CD4-positive, alpha-beta T cell treated with Interleukin-21 for 1 hour (primary cell): ENCODE results near the gene ROBO2.

Experiments used
- DNase-seq: peaks from one replicate; pipeline ENCODE4 v3.0.0-alpha.2; 2020

Gene ROBO2

DNA sequence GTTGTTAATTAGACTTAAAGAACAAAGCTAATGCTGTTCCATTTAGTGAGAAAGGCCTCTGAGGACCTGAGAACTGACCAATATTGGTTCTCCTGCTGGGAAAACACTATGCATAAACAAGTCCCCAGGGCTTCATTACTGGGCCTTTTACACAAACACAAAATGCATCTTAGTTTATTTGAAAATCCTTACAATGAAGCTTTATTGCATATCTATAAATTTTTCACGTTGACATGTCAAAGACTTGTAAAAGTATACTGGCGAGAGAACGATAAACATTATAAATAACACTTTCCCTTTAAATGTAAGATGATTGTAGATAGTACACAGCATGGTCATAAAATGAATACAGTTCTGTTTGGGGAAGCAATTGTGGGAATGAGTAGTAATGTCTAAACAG lies 151.7 kb downstream of the ROBO2 start:
- no peak for DNase-seq

DNA sequence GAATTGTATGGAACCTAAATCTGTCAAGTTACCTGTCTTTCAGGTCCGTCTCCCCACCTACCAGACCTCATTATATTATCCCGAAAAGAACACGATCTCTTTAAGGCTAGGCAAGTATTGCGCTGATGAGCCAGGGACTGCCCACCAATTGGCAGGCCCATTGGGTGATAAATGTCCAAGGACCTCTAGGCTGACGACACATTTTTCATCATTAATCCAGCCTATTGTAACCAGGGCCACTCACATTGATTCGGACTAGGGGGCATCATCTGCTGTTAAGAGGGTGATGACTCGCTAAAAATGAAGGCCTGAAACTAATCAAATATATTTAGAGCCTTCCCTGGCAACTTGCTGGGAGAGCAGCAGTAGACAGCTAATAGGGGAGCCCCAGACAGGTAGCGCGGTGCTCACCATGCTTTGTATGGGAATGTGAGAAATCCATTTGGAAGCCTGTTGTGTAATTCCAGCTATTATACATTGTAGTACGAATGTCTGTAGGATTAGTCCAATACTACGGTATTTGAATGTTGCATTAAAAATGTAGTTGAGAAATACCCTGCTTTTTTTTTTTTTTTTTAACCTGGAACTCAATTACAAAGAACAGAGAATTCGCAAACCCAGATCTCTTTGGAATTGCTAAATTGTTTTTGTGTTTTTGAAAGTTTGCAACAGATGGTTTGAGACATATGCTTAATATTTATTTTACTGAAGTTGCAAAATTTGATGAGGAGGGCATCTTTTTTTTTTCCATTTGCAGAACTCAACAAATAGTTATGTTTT lies 156.1 kb downstream of the ROBO2 start:
- DNase-seq = no peak

DNA sequence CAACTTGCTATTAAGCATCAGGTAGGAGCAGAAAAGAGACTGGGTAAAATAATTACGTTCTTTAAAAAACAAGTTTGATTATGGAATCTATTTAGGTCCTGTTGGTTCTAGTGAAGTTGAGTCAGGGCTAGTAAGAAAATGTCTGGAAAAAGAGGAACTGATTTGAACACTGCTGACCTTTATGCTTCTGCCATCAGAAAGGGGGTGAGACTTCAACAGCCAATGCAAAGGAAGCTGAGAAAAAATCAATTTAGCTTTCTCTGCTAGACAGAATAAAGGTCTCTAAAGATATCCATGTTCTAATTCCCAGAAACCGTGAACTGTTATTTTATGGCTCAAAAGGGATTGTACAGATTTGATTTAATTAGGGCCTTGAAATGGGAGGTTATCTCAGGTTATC lies 157.5 kb downstream of the ROBO2 start:
- DNase-seq = no peak

DNA sequence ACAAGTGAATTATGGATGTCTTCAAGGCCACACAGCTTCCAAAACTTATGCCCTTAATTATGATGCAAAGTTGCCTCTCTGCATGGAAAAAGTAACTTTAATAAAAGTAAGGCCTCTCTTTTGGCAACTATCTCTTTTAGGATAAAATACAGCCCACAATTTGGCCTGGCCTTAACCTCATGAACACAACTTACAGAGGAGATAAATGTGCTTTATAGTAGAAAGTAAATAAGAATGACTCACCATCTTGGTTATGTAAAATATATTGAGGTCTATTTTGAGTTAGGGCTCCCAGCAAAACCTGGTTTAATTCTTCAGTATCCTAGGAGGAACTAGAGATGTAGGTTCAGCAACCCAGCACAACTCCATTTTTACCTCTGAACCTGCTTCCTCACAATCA lies 164.0 kb downstream of the ROBO2 start:
- DNase-seq = no peak

DNA sequence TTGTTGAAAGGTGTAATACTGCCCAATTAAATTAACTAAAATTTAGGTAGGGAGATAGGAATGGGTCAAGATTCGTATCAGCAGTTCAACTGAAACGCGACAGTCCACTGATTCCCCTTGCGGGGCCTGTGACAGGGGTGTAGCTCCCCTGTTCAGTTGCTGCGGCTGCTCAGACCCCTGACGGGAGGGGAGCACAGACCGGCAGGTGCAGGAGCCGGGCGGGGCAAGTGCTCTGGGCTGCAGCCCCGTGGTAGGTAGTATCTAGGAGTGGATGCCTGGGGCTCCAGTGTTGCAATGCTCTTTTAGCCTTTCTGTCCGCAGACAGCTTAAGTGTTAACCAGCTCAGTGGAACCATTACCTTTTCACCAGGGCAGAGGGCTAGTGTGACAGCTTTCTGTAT lies 164.9 kb downstream of the ROBO2 start:
- DNase-seq = no peak

DNA sequence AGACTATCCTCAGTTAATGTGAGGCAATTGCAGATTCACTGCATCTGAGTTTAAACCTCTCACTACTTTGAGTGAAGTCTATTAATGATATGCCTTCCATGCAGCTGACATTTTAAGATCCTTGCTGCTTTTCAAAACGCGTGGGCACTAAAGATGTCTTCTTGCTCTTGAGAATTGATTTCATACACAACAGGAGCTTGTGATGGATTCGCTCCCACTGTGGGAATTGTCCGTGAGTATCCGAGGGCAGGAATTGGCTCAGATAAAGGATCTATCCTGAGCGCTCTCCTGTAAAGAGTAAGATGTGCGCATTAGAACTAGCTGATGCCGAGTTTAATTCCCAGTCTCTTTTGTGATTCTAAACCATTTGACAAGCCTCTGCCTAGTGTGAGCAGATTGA lies 167.9 kb downstream of the ROBO2 start:
- no peak for DNase-seq

DNA sequence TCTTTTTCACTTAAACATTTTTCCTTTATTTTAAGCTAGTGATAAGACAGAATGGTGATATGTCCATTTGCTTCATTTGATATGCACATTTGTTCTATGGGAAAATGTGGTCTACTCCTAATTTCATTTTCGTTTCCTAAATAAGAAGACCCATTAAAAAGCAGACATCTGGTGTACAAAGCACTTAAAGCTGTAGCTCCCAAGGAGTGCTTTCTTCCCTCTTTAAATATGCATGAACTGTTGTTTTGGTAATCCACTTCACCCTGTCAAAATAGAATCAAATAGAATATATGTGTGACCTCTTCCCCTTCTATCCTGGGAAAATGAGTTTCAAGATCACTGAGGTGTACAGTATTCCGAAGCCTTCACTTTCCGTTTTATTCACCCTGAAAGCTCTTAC lies 182.8 kb downstream of the ROBO2 start:
- DNase-seq = no peak

DNA sequence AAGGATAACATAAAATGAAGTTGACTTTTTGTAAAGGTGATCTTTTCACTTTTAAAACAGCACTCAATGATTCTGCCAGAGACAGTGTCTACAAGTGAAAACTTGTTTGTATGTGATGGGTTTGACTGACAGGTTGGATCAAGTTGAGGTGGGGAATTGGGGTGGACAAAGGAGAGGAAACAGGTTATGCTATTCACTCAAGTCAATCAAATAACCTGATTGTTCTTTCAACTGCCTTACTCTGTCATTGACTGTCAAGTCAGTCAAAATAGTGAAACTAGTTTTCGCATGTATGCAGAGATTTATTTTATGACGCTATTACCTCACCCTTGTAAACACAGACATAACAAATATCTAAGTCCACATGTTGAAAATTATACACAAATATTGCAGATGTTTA lies 187.7 kb downstream of the ROBO2 start:
- no peak for DNase-seq

DNA sequence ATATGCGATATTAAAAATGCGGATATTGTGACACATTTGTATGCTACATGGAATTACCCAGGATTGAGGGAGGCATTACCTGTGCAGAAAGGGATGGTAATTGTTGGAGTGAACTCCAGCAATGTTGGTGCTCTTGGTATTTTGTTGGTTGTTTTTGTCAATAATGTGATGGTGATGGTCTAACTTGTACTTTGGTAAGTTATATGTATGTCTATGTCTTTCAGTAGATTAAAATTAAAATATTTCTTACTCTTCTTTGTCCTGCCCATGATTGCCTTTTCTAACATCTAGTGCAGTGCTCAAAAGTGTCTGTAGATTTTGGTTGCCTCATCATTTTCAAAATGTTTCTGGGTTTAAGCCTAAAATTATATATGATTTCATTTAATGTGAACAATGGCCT lies 192.7 kb downstream of the ROBO2 start:
- no peak for DNase-seq

DNA sequence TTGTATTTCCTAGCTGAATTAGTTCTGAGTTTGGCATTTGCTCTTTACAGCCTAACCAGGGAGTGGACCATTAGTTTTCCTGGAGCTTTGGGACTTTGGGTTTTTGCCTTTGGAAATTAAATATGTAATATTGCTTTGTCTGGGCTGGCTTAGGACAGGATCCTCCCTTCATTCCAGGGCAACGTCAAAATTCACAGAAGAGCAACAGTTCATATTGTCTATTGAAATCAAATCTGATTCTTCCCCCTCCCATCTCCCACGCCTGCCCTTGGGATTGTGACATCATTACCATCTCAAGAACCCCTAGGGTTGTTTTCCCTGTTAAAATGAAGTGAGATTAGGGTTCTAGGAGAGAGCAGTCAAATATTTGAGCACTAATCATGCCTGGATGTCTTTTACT lies 194.1 kb downstream of the ROBO2 start:
- DNase-seq = no peak

DNA sequence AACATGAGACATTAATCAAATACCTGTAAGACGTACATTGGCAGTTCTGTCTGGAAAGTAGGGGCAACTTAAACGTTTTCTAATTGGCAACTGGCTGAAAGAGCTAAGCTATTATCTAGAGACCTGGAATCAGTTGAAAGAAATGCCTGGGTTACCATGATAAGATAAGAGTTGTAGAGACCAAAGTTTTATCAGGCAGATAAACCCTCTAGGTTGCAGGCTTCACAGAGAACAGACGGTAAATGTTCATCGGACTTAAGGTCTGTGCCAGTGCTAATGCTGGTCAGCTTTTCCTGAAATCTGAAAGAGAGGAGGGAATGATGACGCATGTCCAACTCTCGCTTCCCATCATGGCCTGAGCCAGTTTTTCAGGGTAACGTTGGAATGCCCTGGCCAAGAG lies 196.2 kb downstream of the ROBO2 start:
- no peak for DNase-seq

DNA sequence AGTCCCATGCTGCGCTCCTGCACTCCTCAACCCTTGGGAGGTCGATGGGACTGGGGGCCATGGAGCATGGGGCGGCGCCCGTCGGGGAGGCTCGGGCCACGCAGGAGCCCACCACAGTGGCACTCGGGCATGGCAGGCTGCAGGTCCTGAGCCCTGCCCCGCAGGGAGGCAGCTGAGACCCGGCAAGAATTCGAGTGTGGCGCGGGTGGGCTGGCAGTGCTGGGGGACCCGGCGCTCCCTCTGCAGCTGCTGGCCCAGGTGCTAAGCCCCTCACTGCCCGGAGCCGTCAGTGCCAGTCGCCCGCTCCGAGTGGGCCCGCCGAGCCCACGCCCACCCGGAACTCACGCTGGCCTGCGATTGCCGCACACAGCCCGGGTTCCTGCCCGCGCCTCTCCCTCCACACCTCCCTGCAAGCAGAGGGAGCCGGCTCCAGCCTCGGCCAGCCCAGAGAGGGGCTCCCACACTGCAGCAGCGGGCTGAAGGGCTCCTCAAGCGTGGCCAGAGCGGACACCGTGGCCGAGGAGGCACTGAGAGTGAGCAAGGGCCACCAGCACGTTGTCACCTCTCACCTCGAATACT lies 200.3 kb downstream of the ROBO2 start:
- no peak for DNase-seq

DNA sequence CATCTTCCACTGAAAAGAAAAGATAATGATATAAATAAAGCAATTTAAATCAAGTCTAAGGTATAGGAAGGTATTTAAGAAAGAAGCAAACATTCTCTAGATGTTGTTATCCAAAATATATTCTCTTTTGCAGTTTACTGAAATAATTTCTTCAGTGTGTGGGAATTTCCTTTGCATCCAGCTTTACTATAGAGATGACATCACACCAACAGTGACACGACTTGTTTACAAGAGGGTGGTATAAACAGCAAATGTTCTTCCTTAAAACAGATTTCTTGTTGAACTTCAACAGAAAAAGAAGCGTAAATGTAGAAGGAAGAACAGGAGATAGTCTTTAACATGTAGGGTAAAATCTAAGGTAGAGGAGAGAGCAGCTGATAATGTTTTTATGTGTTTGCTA lies 202.5 kb downstream of the ROBO2 start:
- DNase-seq = no peak

DNA sequence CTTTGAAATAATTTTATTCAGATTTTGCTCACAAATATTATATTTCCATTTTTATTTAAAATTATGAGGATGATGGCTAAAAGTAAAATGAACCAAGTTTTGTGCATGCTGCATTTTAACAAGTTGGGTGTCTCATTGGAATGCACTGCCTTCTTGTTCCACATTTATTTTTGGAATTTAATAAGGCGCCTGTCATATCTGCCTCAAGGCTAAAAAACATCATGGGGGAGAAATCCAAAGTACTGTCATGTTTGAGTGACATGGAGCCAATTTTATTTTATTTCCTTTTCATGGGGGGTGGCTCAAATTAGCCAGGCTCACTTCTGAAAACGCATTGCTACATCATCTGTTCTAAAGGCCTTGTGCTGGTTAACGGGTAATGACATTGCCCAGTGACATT lies 205.1 kb downstream of the ROBO2 start:
- DNase-seq = no peak

DNA sequence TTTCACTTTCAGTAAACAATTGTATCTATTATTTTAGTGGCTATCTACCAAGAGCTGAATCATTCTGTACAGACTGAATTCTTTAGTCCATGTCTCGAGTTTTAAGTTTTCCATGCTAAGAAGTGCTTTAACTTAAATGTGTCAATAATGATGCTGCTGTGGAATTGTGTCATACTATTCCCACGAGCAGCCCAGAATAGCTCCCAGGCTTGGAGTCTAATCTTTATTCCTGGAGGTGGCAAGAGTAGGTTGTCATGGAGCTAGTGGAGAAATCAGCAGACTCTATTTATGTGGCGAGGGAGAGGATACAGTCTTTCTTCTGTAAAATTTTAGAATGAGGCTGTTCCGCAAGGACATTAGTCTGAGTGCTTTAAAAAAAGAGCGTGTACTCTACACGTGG lies 207.2 kb downstream of the ROBO2 start:
- no peak for DNase-seq

DNA sequence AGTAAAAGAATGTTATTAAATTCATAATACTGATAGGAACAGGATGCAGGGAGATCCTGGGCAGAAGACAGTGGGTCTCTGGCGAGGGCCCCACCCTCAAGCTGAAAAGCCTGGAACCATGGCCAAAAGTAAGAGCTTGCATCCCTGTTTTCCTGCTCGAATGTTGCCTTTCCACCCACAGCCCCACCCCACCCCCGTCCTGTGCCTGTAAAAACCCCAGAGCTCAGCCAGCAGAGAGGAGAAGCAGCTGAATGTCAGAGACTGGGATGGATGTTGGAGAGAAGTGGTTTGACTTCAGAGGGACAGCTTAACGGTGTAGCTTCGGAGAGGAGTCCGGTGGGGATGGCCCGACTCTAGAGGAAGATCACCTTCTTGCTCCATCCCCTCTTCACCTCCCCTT lies 207.9 kb downstream of the ROBO2 start:
- no peak for DNase-seq

DNA sequence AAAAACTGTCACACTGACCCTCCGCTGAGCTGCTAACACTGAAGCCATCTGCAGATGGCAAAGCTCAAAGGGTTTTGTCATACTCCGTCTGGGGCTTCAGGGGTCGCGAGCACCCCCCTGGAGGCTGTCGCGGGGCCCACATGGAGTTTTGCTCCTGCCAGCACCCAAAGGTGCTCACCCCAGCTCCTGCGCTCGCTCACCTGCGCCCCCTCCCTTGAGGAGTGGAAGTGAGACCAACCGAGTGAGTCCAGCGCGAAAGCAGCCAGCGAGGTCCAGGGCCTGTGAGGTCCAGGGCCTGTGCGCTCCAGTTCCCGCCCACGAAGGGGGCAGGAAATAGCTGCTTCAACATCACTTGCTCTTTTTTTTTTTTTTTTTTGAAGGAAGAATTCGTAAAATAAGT lies 208.5 kb downstream of the ROBO2 start:
- DNase-seq = no peak

DNA sequence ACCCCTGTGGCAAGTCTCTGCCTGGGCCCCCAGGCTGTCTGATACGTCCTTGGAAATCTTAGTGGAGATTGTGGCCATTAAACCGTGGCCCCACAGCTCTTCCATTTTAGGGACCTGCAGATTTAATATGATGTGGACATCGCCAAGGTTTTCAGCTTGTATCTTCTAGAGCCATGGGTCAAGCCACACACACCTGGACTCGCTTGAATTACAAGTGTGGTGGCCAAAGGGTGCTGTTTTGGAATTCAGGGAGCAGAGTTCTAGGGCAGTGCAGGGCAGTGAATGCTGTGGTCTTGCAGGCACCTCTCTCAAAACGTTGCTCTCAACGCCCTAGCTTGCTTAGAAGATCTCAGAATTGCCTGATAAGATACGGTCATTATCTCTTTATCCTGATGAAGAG lies 211.2 kb downstream of the ROBO2 start:
- no peak for DNase-seq

DNA sequence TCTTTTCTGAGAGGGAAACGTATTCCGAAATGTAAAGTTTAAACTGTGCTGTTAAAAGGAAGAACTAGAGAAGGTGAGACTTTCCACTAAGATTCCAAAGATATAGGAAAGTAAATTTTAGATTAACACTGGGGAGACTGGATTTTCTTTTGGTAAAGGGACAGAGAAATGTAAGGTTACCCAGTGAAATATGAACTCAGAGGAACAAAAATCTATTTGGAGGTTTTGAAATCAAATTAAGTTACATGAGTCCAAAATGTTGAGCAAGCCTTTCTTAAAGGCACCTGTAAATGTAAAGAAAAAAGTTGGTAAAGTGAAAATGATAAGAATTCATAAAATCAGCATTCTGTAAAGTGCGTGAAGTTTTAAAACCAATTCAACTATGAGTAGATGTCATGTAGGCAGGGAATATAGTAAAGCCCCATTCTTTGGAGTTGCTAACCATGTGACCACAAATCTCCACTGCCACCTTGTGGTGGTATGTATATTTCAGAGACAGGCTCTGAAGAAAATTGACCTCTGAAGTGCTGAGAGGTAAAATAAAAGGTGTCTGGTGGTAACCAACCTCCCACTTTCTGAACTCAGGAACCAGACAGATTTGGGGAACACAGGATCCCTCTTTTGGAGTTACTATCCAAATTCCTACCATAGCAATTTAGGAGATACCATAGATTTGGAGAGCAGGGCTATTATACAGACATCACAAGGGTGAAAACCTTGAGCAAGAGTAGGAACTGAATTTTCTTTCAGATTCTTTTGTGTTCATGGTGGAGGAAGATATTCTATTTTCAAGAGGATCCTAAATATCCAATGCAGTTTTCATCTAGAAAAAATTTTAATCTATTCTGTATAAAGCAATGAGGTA lies 215.3 kb downstream of the ROBO2 start:
- no peak for DNase-seq

DNA sequence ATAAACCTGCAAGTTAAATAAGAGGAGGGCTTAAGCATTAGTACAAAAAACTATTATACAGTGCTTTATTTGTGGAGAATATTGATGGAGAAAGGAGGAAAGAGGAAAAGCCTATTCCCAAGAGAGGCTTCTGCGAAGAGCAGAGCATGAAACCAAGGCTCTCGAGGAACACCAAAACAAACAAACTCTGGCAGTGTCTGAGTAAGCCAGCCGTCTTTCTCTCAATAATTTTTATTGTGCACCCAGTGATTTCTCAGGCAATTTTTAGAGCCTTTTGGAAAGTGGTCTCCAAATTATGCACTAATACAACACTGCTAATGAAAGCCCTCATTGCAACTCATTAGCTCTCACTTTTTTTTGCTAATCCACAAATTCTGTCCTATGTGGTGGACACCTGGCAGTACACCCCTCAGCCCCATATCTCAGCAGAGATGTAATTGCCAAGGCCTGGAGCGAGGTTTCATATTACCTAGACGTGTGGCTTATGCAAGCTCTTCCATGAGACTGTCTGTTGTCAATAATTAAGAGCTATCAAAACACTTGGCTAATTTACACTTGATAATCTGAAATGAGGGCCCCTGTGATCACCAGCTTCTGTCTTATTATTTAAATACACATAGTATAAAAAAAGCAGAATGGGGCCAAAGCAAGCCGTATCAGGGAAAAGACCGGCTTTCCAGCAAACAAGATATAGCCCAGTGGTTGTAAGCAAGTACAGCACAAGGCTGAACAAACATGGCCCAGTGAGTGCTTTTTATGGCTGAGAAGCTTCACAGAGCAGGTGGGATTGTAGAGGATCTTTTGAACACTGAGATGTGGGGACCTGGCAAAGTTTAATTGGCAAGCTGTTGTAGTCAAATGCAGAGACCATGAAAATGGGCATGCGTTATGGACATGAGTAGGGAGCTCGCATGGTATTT lies 216.9 kb downstream of the ROBO2 start:
- DNase-seq = no peak

DNA sequence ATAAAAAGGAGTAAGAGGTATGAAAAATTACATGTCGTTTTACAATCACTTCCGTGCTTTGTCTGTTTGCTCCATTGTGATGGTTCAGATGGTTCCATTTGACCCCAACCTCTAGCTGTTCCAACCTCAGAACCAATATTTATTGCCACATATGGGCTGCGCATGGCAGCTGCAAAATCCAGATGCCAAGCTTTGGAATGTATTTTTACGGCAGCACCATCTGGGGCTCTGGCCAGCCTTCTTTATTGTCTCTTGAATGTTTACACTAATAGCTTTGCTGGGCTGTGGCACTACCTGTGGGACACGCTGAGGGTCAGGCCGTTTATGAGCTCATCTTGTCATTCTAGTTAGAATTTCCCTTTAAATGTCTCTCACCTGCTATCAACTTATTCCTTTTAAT lies 219.8 kb downstream of the ROBO2 start:
- no peak for DNase-seq

DNA sequence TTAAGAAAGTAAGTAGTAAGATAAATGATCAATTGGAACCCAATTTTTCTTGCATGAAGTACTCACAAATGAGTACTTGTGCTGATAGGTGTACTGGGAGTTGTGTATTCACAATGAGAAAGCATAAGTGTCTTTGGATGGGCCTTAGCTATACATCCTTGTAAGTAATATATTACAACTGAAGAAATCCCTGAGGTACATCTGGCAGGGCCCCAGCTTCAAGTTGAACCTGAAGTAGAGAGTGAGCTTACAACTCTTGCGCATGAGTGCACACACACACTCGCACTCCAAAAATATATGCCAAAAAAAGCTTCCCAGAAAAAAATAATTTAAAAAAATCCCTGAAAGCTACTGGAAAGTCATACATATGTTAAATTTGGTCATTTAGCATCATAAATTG lies 222.5 kb downstream of the ROBO2 start:
- no peak for DNase-seq

DNA sequence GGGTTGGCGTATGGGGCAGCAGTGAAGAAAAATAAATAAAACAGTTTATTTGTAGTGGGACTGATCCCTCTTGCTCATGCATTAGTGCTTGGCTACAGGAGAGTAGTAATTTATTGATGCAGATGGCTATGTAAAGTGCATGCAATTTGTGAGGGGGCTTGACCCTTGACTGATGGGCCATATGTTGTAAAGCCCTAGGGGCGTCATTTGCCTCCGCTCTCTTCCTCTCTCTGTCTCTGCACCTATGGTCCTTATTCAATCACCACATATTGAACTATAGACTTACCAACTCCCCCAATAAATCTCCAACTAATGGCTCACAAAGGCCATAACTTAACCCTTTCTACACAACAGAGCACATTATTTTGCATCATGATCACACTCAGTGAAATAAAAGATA lies 227.7 kb downstream of the ROBO2 start:
- no peak for DNase-seq
